ENCODE measurements around the gene TMED5.

- no peak for TF ChIP-seq EZH2 (IDR thresholded peaks at IDR 0.05; ENCODE audit: low read depth)
- TF ChIP-seq, protein P1, sequence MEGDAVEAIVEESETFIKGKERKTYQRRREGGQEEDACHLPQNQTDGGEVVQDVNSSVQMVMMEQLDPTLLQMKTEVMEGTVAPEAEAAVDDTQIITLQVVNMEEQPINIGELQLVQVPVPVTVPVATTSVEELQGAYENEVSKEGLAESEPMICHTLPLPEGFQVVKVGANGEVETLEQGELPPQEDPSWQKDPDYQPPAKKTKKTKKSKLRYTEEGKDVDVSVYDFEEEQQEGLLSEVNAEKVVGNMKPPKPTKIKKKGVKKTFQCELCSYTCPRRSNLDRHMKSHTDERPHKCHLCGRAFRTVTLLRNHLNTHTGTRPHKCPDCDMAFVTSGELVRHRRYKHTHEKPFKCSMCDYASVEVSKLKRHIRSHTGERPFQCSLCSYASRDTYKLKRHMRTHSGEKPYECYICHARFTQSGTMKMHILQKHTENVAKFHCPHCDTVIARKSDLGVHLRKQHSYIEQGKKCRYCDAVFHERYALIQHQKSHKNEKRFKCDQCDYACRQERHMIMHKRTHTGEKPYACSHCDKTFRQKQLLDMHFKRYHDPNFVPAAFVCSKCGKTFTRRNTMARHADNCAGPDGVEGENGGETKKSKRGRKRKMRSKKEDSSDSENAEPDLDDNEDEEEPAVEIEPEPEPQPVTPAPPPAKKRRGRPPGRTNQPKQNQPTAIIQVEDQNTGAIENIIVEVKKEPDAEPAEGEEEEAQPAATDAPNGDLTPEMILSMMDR (conservative IDR thresholded peaks at IDR 0.05) = no peak
These were observed 40.1 kb downstream of the TMED5 start for GRCh38 chr1:93140106-93140505.

Measured in PC-9 (cell line).